HG03521 (cell line): Measurements from ENCODE around the gene AGXT.
"Not testable (repeated sequence)": the region's sequence is repeated elsewhere in the genome, so short reads cannot be mapped to it uniquely, and the experiment has no call there.

Source experiments
- ATAC-seq: cut with Tn5 transposase; IDR thresholded peaks from one replicate; pipeline ENCODE4 v1.9.1; 2021; ENCODE audit warnings: mild to moderate bottlenecking, moderate library complexity; ENCODE audit not compliant: unreplicated experiment

The AGXT gene

GRCh38 chr2:240839152-240840143 lies 29.2 kb upstream of the AGXT start:
- ATAC-seq = no peak

GRCh38 chr2:240840435-240841060 lies 28.1 kb upstream of the AGXT start:
- ATAC-seq = no peak

GRCh38 chr2:240846309-240846708 lies 22.3 kb upstream of the AGXT start:
- not testable (repeated sequence) for ATAC-seq

- no peak for ATAC-seq
These were observed 21.6 kb upstream of the AGXT start for GRCh38 chr2:240846873-240847595.

- ATAC-seq = no peak
These were observed 20.8 kb upstream of the AGXT start for GRCh38 chr2:240847817-240848216.

- no peak for ATAC-seq
These were observed 19.5 kb upstream of the AGXT start for GRCh38 chr2:240848900-240849680.

- no peak for ATAC-seq
These were observed 18.6 kb upstream of the AGXT start for GRCh38 chr2:240850026-240850425.

GRCh38 chr2:240850756-240851077 lies 17.9 kb upstream of the AGXT start:
- ATAC-seq = no peak

- ATAC-seq = peak; percentile 61
These were observed 17.3 kb upstream of the AGXT start for GRCh38 chr2:240851078-240851991.

- no peak for ATAC-seq
These were observed 15.8 kb upstream of the AGXT start for GRCh38 chr2:240852671-240853314.

GRCh38 chr2:240855670-240856069 lies 13.0 kb upstream of the AGXT start:
- ATAC-seq = no peak

GRCh38 chr2:240856151-240856980 lies 12.3 kb upstream of the AGXT start:
- no peak for ATAC-seq

- ATAC-seq = no peak
These were observed 11.3 kb upstream of the AGXT start for GRCh38 chr2:240857039-240858008.

- ATAC-seq = no peak
These were observed 10.3 kb upstream of the AGXT start for GRCh38 chr2:240858321-240858720.

GRCh38 chr2:240858871-240859270 lies 9.8 kb upstream of the AGXT start:
- no peak for ATAC-seq

- ATAC-seq = no peak
These were observed 7.1 kb upstream of the AGXT start for GRCh38 chr2:240861547-240861946.

GRCh38 chr2:240864475-240864874 lies 4.1 kb upstream of the AGXT start:
- no peak for ATAC-seq
